ENCODE results near the gene SHISAL1.

DNA sequence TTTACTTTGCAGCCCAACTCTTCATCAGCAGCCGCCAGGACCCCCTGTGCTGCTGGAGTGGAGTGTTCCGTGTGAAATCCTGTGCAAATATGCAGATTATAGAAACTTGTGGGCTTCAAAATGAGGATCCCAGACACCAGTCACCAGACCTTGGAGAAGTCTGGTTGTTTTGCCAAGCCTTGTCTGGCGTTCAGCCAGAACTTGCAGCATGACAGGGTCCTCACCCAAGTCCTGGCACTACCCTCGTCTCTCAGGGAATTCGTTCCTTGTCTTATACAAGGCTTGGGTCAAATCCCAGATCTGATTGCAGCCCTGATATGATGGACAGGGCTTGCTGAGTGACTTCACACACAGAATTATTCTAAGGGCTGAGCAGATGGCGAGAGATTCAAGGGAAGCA, 18.9 kb downstream of the SHISAL1 start:
- TF ChIP-seq, protein P1, sequence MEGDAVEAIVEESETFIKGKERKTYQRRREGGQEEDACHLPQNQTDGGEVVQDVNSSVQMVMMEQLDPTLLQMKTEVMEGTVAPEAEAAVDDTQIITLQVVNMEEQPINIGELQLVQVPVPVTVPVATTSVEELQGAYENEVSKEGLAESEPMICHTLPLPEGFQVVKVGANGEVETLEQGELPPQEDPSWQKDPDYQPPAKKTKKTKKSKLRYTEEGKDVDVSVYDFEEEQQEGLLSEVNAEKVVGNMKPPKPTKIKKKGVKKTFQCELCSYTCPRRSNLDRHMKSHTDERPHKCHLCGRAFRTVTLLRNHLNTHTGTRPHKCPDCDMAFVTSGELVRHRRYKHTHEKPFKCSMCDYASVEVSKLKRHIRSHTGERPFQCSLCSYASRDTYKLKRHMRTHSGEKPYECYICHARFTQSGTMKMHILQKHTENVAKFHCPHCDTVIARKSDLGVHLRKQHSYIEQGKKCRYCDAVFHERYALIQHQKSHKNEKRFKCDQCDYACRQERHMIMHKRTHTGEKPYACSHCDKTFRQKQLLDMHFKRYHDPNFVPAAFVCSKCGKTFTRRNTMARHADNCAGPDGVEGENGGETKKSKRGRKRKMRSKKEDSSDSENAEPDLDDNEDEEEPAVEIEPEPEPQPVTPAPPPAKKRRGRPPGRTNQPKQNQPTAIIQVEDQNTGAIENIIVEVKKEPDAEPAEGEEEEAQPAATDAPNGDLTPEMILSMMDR (IDR thresholded peaks at IDR 0.05; ENCODE audit: low read length): no peak
- TF ChIP-seq EZH2 (optimal IDR thresholded peaks at IDR 0.05; ENCODE audit: low read depth, low read length): no peak
- no peak for TF ChIP-seq EZH2phosphoT487 (IDR thresholded peaks at IDR 0.05; ENCODE audit: low read length)
